Right cardiac atrium (tissue), 5 donors: ENCODE measurements around the gene SUSD6. TPM values are rescaled to one million over a fixed set of nuclear protein-coding genes. Genes with fewer than 3 reads are reported as not detected.

Source experiments
- ATAC-seq, 2 donors: fragments of 200-7000 bp; cut with Tn5 transposase; one replicate each; pipeline versions ENCODE4 v1.8.0 to v1.9.1; 2020; ENCODE audit warnings: moderate library complexity in 2 of 2, mild to moderate bottlenecking in 1 of 2
- DNase-seq, 3 donors: peaks; one replicate each; pipeline ENCODE4 v3.0.0-alpha.2; 2020
- H3K27ac ChIP-seq: one replicate; pipeline ENCODE4 v1.5.1; 2013; ENCODE audit warnings: mild to moderate bottlenecking, low read length, control low read depth, moderate library complexity
- H3K27me3 ChIP-seq: one replicate; pipeline ENCODE4 v1.6.1; 2013; ENCODE audit not compliant: control insufficient read depth, insufficient read depth
- H3K4me1 ChIP-seq: one replicate; pipeline ENCODE4 v1.6.1; 2013; ENCODE audit warnings: low read length; ENCODE audit not compliant: control insufficient read depth, insufficient read depth
- H3K4me3 ChIP-seq: one replicate; pipeline ENCODE4 v1.5.1; 2013; ENCODE audit warnings: low read length, control low read depth
- H3K9me3 ChIP-seq: one replicate; pipeline ENCODE4 v1.6.1; 2013; ENCODE audit warnings: low read length; ENCODE audit not compliant: control insufficient read depth
- WGBS: extraction: QIAGEN DNeasy Blood & Tissue Kit; methylation state at CpG from one replicate; pipeline ENCODE4 v1.1.7; 2013; 5-methylcytosine and 5-hydroxymethylcytosine counted together
- intact Hi-C, 4 donors: fragments of 100-400 bp; cut with DNase I; formaldehyde crosslinking; loops; one replicate each; pipeline versions ENCODE4 v1.11.0 to v1.14.0; 2022 to 2023
- polyA plus RNA-seq: library from polyadenylated mRNA; stranded (reverse); fragments of 200-250 nt; gene quantifications from one replicate; pipeline ENCODE4 v1.2.3, GENCODE V29; 2013
- total RNA-seq, 4 donors: library from RNA; stranded (reverse); fragmentation: NEBNext Ultra II Directional; extraction: Animal tissue kit (Norgen Biotek cat#: 25700); gene quantifications; one replicate each; pipeline ENCODE4 v1.2.1, GENCODE V29; 2021
- donor health status: healthy with polysubstance abuse.
- donor health status: DM: no; HTN: yes; CAD: no.
- donor health status: DM: no; HTN: no; CAD: no.
- donor health status: DM: no; HTN: yes; CAD: no; lungs with severe emphysema.
- donor health status: DM: yes; HTN: yes; CAD: no.

SUSD6 gene
- total and polyA plus RNA-seq, 5 donors, result 9.1 to 25.9 (median 22.0) TPM

DNA sequence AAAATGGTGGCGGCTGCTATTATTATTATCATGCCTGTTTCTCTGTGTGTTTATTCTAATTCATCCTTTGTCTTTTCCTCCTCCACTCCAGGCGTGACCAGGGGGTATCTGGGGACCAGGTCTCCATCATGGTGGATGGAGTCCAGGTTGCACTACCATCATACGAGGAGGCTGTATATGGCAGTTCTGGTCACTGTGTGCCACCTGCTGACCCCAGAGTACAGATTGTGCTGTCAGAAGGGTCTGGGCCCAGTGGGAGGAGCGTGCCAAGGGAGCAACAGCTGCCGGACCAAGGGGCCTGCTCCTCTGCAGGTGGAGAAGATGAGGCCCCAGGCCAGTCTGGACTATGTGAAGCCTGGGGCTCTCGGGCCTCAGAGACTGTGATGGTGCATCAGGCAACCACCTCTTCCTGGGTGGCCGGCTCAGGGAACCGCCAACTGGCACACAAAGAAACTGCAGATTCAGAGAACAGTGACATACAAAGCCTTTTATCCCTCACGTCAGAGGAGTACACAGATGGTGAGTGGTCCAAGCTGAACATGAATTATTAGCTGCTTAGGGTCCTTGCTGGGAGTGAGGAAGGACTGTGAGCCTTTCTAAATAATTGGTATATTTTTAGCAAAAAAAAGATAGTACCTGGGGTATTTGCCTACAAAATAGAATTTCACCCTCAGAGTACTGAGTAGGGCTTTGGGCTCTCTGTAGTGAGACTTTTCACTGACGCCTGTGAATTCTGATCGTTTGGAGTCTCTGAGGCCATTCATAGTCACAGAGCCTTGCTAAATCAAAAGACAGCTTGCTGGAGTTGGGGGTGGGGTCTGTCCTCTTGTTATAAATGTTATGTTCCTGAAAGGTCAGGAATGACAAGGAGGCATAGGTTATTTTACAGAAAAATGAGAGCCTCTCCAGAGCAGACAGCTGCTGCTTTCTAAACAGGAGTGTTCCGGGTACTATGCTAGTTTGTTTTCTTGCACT is 97.5 kb downstream of the SUSD6 start:
- peaks cover 22% of the 10 kb centered on the region for H3K4me1 ChIP-seq
- intact Hi-C loops, result no loop called here
- H3K9me3 ChIP-seq, result no peaks in the 10 kb centered on the region
- no peaks in the 10 kb centered on the region for H3K27me3 ChIP-seq
- 85% methylated on average over 12 of the region's 12 CpGs for WGBS
- H3K27ac ChIP-seq, result no peak overlapping the region
- DNase-seq, result no peak
- no peak overlapping the region for H3K4me3 ChIP-seq
- no peak for ATAC-seq

DNA sequence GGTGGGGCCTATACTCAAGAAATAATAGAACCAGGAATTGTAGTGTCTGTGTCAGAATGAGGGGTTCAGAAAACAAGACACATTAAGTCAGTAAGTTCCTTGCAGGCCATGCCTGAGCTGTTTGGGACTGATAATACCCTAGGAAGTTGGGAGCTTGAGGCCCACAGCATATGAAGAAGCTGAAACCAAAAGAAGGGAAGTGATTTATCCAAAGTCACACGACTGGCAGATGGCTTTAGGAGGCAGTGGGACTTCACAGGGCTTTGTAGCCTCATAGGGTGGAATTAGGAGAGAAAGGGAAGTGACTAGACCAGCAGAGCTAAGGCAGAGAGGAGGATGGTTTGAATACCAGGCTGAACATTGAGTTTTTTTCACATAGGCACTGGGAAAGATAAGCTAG is 99.0 kb downstream of the SUSD6 start:
- Histone ChIP-seq H3K9me3 (no peaks in the 10 kb centered on the region), H3K4me1 (peaks cover 22% of the 10 kb centered on the region), H3K4me3 (no peak overlapping the region), H3K27ac (no peak overlapping the region), H3K27me3 (no peaks in the 10 kb centered on the region)
- DNase-seq (no peak), ATAC-seq (no peak)
- WGBS, result 49% methylated on average over 1 of the region's 1 CpG
- intact Hi-C loops, result loop anchor here in 2 of 4 donors (5.0 kb wide), 2 partner anchors 93 to 98 kb away; partner anchors contain the start of gene SUSD6 (in 1 of the 2)

DNA sequence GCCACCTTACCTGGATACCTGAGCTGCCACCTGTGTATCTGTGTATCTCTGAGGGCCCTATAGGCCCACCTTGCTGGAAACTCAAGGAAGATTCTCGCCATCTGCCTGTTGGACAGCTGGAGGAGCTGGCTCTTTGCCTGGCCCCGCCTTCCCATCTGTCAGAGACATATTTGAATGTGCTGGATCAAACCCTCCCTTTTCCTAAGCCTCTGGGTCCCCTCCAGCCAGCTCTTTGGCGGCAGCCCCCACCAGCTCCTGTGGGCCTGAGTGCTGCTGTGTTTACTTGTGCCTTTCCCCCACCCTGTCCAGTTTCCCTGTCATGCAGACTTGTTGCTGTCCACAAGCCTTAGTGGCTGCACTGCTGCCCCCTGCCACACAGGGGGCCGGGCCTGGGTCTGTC is 99.7 kb downstream of the SUSD6 start:
- WGBS, result 46% methylated on average over 4 of the region's 4 CpGs
- DNase-seq, result peak; percentile 71 to 93 (median 92)
- peak; percentile 56 to 74 for ATAC-seq
- H3K4me1 ChIP-seq, result peaks cover 25% of the 10 kb centered on the region
- no peaks in the 10 kb centered on the region for H3K27me3 ChIP-seq
- no peaks in the 10 kb centered on the region for H3K9me3 ChIP-seq
- no peak overlapping the region for H3K4me3 ChIP-seq
- intact Hi-C loops, result loop anchor here in 2 of 4 donors (5.0 kb wide), 2 partner anchors 94 to 99 kb away; partner anchors contain the start of gene SUSD6 (in 1 of the 2)
- H3K27ac ChIP-seq, result peak overlapping the region; percentile 40

DNA sequence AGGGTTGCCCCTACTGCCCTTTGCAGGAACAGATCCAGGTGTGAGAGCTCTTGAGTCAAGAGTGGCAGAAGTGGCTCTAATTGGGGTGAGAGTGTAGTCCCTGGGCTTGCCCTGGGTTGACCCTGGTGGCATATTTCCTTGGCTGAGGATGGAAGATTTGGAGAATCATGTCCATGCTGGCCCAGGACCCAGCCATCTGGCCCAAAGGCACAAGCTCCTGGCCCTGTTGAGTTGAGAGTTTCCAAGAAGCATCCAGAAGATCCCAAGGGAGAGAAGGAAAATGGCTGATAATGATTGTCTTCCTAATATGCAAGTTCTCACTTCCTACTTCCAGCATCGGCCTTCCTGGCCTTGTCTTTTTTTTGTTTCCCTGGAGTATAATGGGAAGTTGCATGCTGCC is 100.1 kb downstream of the SUSD6 start:
- Histone ChIP-seq H3K27me3 (no peaks in the 10 kb centered on the region), H3K9me3 (no peaks in the 10 kb centered on the region), H3K27ac (peak overlapping the region; percentile 40), H3K4me1 (peaks cover 29% of the 10 kb centered on the region), H3K4me3 (no peak overlapping the region)
- WGBS, result 23% methylated on average over 1 of the region's 1 CpG
- intact Hi-C loops, result loop anchor here in 2 of 4 donors (5.0 kb wide), 2 partner anchors 94 to 99 kb away; partner anchors contain the start of gene SUSD6 (in 1 of the 2)
- peak in 2 of 3 donors; percentile 79 to 82 for DNase-seq
- ATAC-seq, result peak; percentile 4 to 52

DNA sequence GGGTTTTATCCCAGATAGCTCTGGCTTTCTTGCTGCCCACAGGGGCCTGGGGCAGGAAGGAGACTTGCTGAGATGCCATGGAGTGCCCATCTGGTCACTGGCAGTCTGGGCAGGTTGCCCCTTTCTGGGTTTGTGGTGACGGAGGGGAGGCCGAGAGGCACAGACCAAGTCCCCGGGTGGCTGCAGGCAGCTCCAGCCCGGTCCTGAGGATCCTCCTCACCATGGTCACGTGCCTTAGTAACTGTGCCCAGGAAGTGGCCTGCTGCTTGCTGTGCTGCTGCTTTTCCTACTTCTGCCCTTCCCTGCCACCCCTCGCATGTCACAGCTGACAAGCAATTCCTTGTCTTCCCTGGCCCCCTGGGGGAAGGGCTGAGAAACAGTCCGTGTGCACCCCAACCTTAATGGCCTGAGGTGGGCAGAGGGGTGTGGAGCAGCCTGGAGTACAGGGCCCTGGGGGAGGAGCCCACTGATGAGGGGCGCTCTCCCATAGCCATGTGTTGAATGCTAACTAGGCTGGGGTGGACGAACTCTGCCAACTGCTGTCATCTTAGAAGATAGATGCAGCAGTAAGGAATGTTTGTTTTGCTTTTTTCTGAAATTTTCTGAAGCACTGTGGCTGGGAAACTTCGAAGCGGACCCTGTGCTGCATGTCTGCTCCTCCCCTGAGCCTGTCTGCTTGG is 100.6 kb downstream of the SUSD6 start:
- intact Hi-C loops, result loop anchor here in 2 of 4 donors (5.0 kb wide), 2 partner anchors 95 to 100 kb away; partner anchors contain the start of gene SUSD6 (in 1 of the 2)
- Histone ChIP-seq H3K4me3 (no peak overlapping the region), H3K9me3 (no peaks in the 10 kb centered on the region), H3K27ac (peak overlapping the region; percentile 53), H3K4me1 (peaks cover 33% of the 10 kb centered on the region), H3K27me3 (no peaks in the 10 kb centered on the region)
- WGBS, result 29% methylated on average over 11 of the region's 11 CpGs
- DNase-seq (peak in 2 of 3 donors; percentile 66 to 74), ATAC-seq (no peak)

DNA sequence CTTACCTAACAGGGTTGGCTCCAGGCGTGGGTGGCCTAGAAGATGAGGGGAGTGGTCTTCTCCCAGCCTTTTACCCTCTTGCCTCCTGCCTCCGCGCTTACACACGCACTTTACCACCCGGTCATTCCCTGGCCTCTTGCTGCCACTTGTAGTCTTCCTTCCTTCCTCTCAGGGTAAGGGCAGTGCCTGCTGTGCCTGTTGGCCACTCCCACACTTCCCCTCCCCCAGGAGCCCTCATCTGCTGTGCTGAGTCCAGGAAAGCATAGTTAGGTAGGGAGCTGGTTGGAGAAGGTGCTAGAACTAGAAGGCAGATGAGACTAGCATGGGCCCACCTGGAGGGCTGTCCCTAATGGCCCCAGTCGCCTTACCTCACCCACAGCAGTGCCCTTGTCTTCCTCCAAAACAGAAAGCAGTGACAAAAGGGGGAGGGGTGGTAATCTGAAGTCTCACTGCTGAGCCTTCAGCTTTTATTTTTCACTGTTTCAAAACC is 101.2 kb downstream of the SUSD6 start:
- Histone ChIP-seq H3K27ac (peak overlapping the region; percentile 53), H3K27me3 (no peaks in the 10 kb centered on the region), H3K4me1 (peaks cover 33% of the 10 kb centered on the region), H3K4me3 (no peak overlapping the region), H3K9me3 (no peaks in the 10 kb centered on the region)
- DNase-seq (peak; percentile 52 to 84 (median 75)), ATAC-seq (peak; percentile 39 to 46)
- intact Hi-C loops, result loop anchor here in 2 of 4 donors (5.0 kb wide), 2 partner anchors 95 to 100 kb away; partner anchors contain the start of gene SUSD6 (in 1 of the 2)
- WGBS, result 45% methylated on average over 6 of the region's 6 CpGs

DNA sequence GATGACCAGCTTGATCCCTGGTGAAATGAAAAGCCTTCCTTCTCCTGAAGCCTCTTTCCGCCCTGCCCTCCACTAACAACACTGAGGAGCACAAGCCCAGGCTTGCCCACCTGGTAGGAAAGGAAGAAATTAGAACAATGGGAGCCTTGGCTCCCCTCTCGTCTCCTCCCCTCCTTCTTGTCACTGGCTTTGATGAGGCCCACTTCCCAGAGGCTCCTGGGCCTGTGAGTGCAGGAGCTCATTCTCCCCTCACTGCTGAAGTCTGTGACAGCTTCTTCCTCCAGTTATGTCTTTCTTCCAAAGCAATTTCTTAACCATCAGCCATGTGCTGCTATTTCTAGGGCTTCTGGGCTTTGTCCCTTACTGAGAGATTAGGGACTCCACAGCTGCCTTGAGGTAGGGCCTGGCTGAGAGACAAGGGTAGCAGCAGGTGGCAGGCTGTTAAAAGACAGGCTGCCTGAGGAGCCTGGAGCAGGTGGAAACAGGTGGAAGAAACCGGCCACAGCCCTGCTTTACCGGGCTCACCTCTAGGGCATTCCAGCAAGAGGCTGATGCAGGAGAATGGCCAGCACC is 101.9 kb downstream of the SUSD6 start:
- DNase-seq (no peak), ATAC-seq (no peak)
- Histone ChIP-seq H3K4me1 (peaks cover 33% of the 10 kb centered on the region), H3K9me3 (no peaks in the 10 kb centered on the region), H3K27ac (peak overlapping the region; percentile 51), H3K4me3 (no peak overlapping the region), H3K27me3 (no peaks in the 10 kb centered on the region)
- intact Hi-C loops, result loop anchor here in 2 of 4 donors (5.0 kb wide), 2 partner anchors 96 to 101 kb away; partner anchors contain the start of gene SUSD6 (in 1 of the 2)
- WGBS, result 87% methylated on average over 4 of the region's 4 CpGs

DNA sequence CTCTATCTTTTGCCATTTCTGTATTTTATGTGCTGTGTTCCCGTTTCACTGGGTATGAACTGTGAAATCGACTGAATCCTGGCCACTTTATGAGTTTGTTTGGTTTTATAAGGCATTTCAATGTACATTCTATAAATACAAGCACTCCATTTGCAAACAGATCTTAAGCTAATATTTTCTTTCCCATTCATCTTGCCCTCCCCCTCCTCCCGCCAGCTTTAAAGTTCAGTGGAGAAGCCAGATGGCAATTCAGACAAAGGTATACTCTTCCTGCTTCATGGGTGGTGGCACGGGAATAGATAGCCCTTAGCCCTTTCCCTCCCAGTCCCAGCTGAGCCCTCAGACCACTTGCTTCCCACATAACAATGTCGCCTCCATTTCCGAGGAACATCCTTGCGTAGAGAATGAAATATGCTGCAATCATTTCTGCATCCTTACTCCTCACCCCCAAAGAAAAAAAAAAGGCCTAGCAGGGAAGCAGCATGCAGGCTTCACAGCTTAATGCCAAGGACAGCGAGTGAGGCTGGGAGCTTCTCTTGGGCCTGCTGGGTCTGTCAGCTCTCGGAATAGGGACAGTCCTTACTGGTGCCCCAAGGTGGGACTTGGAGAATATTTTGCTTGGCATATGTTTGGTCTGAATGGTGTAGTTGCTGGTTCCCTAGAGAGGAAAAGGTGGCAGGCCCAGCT is 102.7 kb downstream of the SUSD6 start:
- H3K4me1 ChIP-seq, result peaks cover 33% of the 10 kb centered on the region
- WGBS, result 87% methylated on average over 9 of the region's 9 CpGs
- H3K4me3 ChIP-seq, result no peak overlapping the region
- DNase-seq (no peak), ATAC-seq (no peak)
- intact Hi-C loops, result loop anchor here in 2 of 4 donors (5.0 kb wide), 2 partner anchors 97 to 102 kb away; partner anchors contain the start of gene SUSD6 (in 1 of the 2)
- H3K9me3 ChIP-seq, result no peaks in the 10 kb centered on the region
- no peak overlapping the region for H3K27ac ChIP-seq
- H3K27me3 ChIP-seq, result no peaks in the 10 kb centered on the region

DNA sequence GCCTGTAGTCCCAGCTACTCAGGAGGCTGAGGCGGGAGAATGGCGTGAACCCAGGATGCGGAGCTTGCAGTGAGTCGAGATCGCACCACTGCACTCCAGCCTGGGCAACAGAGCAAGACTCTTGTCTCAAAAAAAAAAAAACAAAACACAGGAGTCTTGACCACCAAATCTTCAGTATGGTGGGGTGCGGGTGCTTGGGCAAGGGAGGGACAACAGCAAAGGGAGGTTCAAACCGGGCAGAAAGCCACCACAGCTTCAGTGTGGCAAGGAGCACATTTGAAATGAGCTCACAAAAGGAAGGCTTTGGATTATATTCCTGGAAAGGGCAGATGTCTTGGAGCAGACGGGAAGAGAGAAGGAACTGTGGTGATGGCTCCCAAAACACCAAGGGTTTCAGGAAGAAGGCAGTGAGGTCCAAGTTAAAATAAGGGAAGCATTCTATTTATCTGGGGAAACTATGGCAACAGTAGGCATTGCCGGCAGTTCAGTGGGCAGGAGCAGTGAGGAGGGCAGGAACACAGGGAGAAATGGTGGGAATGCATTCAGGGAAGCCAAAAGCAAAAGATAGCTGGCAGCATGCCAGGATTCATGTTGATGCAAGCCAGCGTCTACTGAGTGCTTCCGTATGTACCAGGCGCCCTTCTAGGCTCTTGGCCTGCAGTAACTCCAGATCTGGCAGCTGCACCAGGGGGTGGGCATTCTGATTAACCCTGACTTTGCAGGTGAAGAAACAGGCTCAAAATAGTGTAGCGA is 104.5 kb downstream of the SUSD6 start:
- Histone ChIP-seq H3K27ac (peak overlapping the region; percentile 1), H3K4me3 (no peak overlapping the region), H3K27me3 (no peaks in the 10 kb centered on the region), H3K9me3 (no peaks in the 10 kb centered on the region), H3K4me1 (peaks cover 36% of the 10 kb centered on the region)
- DNase-seq, result peak; percentile 74 to 84 (median 78)
- peak; percentile 49 to 71 for ATAC-seq
- WGBS, result 55% methylated on average over 13 of the region's 13 CpGs
- intact Hi-C loops, result no loop called here
